Neural progenitor cell (in vitro differentiated cells): ENCODE data around the gene TNNC2. TPM values are rescaled to one million over a fixed set of nuclear protein-coding genes. Genes with fewer than 3 reads are reported as not detected.

ENCODE experiments used
- DNase-seq: peaks from one replicate; pipeline ENCODE4 v3.0.0-alpha.2; 2016; ENCODE audit warnings: low spot score
- H2AFZ ChIP-seq: fragments of 200-600 bp; sonication (generic); replicated peaks from 2 replicates; pipeline ENCODE4 v1.6.1; 2016; ENCODE audit warnings: antibody characterized with exemption
- H3F3A ChIP-seq: fragments of 200-600 bp; sonication (generic); 2 replicates; pipeline ENCODE4 v1.6.1; 2016; ENCODE audit warnings: antibody characterized with exemption, low read depth
- H3K27ac ChIP-seq: fragments of 200-600 bp; sonication (generic); 2 replicates; pipeline ENCODE4 v1.5.1; 2016; ENCODE audit warnings: mild to moderate bottlenecking
- H3K27me3 ChIP-seq: fragments of 200-600 bp; sonication (generic); 2 replicates; pipeline ENCODE4 v1.6.1; 2016; ENCODE audit warnings: mild to moderate bottlenecking, moderate library complexity
- H3K36me3 ChIP-seq: fragments of 200-600 bp; sonication (generic); 2 replicates; pipeline ENCODE4 v1.5.1; 2016
- H3K4me1 ChIP-seq: fragments of 200-600 bp; sonication (generic); 2 replicates; pipeline ENCODE4 v1.6.1; 2016; ENCODE audit warnings: mixed run types
- H3K4me2 ChIP-seq: fragments of 200-600 bp; sonication (generic); 2 replicates; pipeline ENCODE4 v1.6.1; 2016
- H3K4me3 ChIP-seq: fragments of 200-600 bp; sonication (generic); 2 replicates; pipeline ENCODE4 v1.5.1; 2016
- H3K79me2 ChIP-seq: fragments of 200-600 bp; sonication (generic); 2 replicates; pipeline ENCODE4 v1.6.1; 2016; ENCODE audit warnings: low read depth
- H3K9ac ChIP-seq: fragments of 200-600 bp; sonication (generic); 2 replicates; pipeline ENCODE4 v1.6.1; 2016
- H3K9me3 ChIP-seq: fragments of 200-600 bp; sonication (generic); 2 replicates; pipeline ENCODE4 v1.5.1; 2016; ENCODE audit warnings: low read depth
- H4K20me1 ChIP-seq: fragments of 200-600 bp; sonication (generic); 2 replicates; pipeline ENCODE4 v1.6.1; 2016; ENCODE audit warnings: low read depth
- H3K27ac Mint-ChIP-seq: 3 replicates; pipeline ENCODE4 v1.8.0; 2021; ENCODE audit warnings: mixed read lengths
- H3K27me3 Mint-ChIP-seq: 2 replicates; pipeline ENCODE4 v1.8.0; 2022; ENCODE audit warnings: low read depth, mild to moderate bottlenecking, inconsistent platforms, moderate library complexity, mixed read lengths; ENCODE audit not compliant: insufficient read depth
- H3K36me3 Mint-ChIP-seq: 3 replicates; pipeline ENCODE4 v1.8.0; 2021; ENCODE audit warnings: mixed read lengths
- H3K4me1 Mint-ChIP-seq: 3 replicates; pipeline ENCODE4 v1.8.0; 2021; ENCODE audit warnings: mixed read lengths
- H3K4me3 Mint-ChIP-seq: 3 replicates; pipeline ENCODE4 v1.8.0; 2021; ENCODE audit warnings: mild to moderate bottlenecking, moderate library complexity, mixed read lengths
- H3K9me3 Mint-ChIP-seq: 3 replicates; pipeline ENCODE4 v1.8.0; 2020; ENCODE audit warnings: mixed read lengths
- EZH2 ChIP-seq: fragments of 200-600 bp; sonication (generic); IDR thresholded peaks from 2 replicates; pipeline ENCODE4 v1.6.1; 2017; ENCODE audit warnings: antibody characterized with exemption, mild to moderate bottlenecking, moderate library complexity
- EZH2phosphoT487 ChIP-seq: fragments of 200-600 bp; sonication (generic); IDR thresholded peaks from 2 replicates; pipeline ENCODE4 v1.6.1; 2017; ENCODE audit warnings: antibody characterized with exemption
- total RNA-seq: library from RNA; depleted of rRNA; stranded (reverse); fragments of >200 nt; gene quantifications from 2 replicates; pipeline ENCODE4 v1.2.3, GENCODE V29; 2015; ENCODE audit warnings: low replicate concordance
- TF ChIP-seq, protein P1 (sequence below): fragments of 200-600 bp; sonication (generic); IDR thresholded peaks from 2 replicates; pipeline ENCODE4 v1.5.1; 2017; ENCODE audit warnings: antibody characterized with exemption, mild to moderate bottlenecking

Gene TNNC2
- total RNA-seq, 1 donor from 2014 or later = not detected

DNA sequence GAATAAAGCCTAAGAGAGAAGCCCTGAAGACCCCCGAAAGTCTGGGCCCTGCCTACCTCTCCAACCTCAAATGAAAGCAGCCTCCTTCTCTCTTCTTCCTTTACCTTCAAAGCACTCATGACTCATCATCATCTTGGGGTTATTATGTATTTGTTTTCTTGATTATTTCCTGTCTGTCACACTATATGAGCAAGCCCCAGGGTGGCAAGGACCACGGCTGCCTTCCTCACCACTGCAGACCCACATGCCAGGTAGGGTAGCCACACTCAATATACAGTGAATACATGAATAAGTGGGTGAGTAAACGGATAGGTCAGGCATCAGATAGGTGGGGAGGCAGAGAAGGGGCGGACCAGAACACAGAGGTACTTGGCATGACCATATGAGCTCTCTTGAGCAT lies 44.2 kb downstream of the TNNC2 start:
- Histone ChIP-seq H3K79me2 (no peaks in the 10 kb centered on the region), H3K9me3 (no peaks in the 10 kb centered on the region), H3K36me3 (no peaks in the 10 kb centered on the region), H3K4me1 (no peaks in the 10 kb centered on the region), H3F3A (no peaks in the 10 kb centered on the region), H2AFZ (no peak overlapping the region), H3K4me2 (no peak overlapping the region), H3K27ac (no peak overlapping the region), H3K27me3 (no peaks in the 10 kb centered on the region), H4K20me1 (no peaks in the 10 kb centered on the region), H3K4me3 (no peak overlapping the region), H3K9ac (no peak overlapping the region)
- Mint-ChIP-seq H3K9me3 (no peaks in the 10 kb centered on the region), H3K27ac (no peak overlapping the region), H3K4me3 (no peak overlapping the region), H3K36me3 (no peaks in the 10 kb centered on the region), H3K4me1 (no peaks in the 10 kb centered on the region), H3K27me3 (peaks cover 6% of the 10 kb centered on the region)
- no peak for DNase-seq
- TF ChIP-seq EZH2phosphoT487 (no peak), EZH2 (no peak)
- TF ChIP-seq, protein P1, sequence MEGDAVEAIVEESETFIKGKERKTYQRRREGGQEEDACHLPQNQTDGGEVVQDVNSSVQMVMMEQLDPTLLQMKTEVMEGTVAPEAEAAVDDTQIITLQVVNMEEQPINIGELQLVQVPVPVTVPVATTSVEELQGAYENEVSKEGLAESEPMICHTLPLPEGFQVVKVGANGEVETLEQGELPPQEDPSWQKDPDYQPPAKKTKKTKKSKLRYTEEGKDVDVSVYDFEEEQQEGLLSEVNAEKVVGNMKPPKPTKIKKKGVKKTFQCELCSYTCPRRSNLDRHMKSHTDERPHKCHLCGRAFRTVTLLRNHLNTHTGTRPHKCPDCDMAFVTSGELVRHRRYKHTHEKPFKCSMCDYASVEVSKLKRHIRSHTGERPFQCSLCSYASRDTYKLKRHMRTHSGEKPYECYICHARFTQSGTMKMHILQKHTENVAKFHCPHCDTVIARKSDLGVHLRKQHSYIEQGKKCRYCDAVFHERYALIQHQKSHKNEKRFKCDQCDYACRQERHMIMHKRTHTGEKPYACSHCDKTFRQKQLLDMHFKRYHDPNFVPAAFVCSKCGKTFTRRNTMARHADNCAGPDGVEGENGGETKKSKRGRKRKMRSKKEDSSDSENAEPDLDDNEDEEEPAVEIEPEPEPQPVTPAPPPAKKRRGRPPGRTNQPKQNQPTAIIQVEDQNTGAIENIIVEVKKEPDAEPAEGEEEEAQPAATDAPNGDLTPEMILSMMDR = no peak

DNA sequence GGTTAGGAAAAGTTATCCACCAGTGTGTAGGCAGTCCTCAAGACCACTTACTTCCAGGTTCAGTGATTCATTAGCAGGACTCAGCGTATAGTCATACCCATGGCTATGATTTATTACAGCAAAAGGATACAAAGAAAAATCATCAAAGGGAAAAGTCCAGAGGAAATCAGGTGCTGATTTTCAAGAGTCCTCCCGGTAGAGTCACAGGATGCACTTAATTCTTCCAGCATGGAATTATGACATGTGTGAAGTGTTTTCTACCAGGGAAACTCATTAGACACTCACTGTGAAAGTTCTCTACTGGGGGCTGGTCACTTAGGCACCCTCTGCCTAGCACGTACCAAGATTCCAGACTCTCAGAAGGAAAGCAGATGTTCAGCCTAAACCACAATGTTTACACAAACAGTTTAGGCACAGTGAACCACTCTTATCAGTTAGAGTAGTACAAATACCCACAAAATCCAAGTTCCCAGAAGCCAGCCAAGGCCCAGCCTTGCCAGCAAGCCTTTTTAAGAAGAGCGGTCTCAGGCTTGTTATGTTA lies 45.7 kb downstream of the TNNC2 start:
- H3K79me2 ChIP-seq = no peaks in the 10 kb centered on the region
- no peaks in the 10 kb centered on the region for H3K27me3 ChIP-seq
- no peaks in the 10 kb centered on the region for H3K4me1 ChIP-seq
- H3K36me3 ChIP-seq = no peaks in the 10 kb centered on the region
- H3K27ac Mint-ChIP-seq = peak overlapping the region; percentile 69
- TF ChIP-seq, protein P1 = no peak
- TF ChIP-seq EZH2 (no peak), EZH2phosphoT487 (no peak)
- no peak overlapping the region for H3K4me3 ChIP-seq
- no peaks in the 10 kb centered on the region for H3K4me1 Mint-ChIP-seq
- no peaks in the 10 kb centered on the region for H3K9me3 Mint-ChIP-seq
- no peaks in the 10 kb centered on the region for H3K36me3 Mint-ChIP-seq
- H3K9ac ChIP-seq = no peak overlapping the region
- H3K27me3 Mint-ChIP-seq = peaks cover 6% of the 10 kb centered on the region
- H4K20me1 ChIP-seq = no peaks in the 10 kb centered on the region
- H2AFZ ChIP-seq = no peak overlapping the region
- H3F3A ChIP-seq = no peaks in the 10 kb centered on the region
- H3K4me3 Mint-ChIP-seq = no peak overlapping the region
- H3K4me2 ChIP-seq = no peak overlapping the region
- H3K27ac ChIP-seq = no peak overlapping the region
- H3K9me3 ChIP-seq = no peaks in the 10 kb centered on the region
- DNase-seq = no peak

DNA sequence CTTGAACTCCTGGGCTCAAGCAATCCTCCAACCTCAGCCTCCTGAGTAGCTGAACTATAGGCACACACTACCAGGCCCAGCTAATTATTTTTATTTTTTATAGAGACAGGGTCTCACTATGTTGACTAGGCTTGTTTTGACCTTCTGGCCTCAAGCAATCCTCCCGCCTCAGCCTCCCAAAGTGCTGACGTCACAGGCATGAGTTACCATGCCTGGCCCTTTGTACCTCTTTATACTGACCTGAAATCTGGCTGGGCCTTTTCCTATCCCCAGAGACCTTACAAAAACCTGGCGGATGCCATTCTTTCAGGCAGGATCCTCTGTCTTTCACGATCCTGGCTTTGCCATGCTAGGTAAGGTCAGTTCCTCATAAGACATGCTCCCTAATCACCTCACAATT lies 47.0 kb downstream of the TNNC2 start:
- Histone ChIP-seq H3K27me3 (no peaks in the 10 kb centered on the region), H3K4me1 (no peaks in the 10 kb centered on the region), H3K27ac (no peak overlapping the region), H3K79me2 (no peaks in the 10 kb centered on the region), H3F3A (no peaks in the 10 kb centered on the region), H2AFZ (no peak overlapping the region), H3K9me3 (no peaks in the 10 kb centered on the region), H3K9ac (no peak overlapping the region), H4K20me1 (no peaks in the 10 kb centered on the region), H3K4me3 (no peak overlapping the region), H3K36me3 (no peaks in the 10 kb centered on the region), H3K4me2 (no peak overlapping the region)
- Mint-ChIP-seq H3K27ac (no peak overlapping the region), H3K4me3 (no peak overlapping the region), H3K36me3 (no peaks in the 10 kb centered on the region), H3K4me1 (no peaks in the 10 kb centered on the region), H3K9me3 (no peaks in the 10 kb centered on the region), H3K27me3 (peaks cover 7% of the 10 kb centered on the region)
- DNase-seq = no peak
- TF ChIP-seq EZH2phosphoT487 (no peak), EZH2 (no peak)
- TF ChIP-seq, protein P1 = no peak
